ENCODE results near the gene RDH13. TPM values are rescaled to one million over a fixed set of nuclear protein-coding genes. Genes with fewer than 3 reads are reported as not detected.

RDH13 gene
- total RNA-seq, 1 experiment from 2014 or later = 25.8 TPM

DNA sequence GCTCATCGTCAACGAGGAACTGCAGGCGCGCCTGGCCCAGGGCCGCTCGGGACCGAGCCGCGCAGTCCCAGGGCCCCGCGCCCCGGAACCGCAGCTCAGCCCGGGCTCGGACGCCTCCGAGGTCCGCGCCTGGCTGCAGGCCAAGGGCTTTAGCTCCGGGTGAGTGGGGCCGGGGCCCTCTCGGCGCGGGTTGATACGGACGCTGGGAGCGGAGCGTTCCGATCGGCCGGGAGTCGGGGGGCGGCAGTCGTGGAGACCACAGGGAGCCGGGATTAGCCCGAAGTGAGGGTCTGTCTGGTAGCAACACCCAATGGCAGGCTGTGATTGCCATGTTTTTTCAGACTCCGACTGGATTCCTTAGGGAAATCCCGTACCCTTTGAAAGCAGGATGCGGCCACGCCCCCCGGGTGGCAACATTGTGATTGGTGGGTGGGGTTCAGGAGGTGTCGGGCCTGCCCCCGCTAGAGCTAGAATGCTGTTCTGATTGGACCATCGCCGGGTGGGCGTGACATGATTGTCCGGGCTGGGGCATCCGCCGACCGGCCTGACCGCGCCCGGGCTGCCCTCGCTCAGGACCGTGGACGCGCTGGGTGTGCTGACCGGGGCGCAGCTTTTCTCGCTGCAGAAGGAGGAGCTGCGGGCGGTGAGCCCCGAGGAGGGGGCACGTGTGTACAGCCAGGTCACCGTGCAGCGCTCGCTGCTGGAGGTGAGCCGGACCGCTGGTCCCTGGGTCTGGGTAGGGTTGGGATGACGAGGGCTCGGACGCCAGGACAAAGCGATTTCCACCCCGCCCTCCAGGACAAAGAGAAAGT lies 24.0 kb upstream of the RDH13 start:
- Mint-ChIP-seq H3K36me3 (ENCODE audit: insufficient read depth, unreplicated experiment) (peaks cover 17% of the 10 kb centered on the region), H3K4me3 (ENCODE audit: unreplicated experiment) (no peak overlapping the region), H3K27ac (ENCODE audit: low read depth, unreplicated experiment) (no peak overlapping the region), H3K9me3 (ENCODE audit: unreplicated experiment) (no peaks in the 10 kb centered on the region), H3K4me1 (ENCODE audit: insufficient read depth, unreplicated experiment) (peaks cover 10% of the 10 kb centered on the region), H3K27me3 (ENCODE audit: insufficient read depth, unreplicated experiment) (no peaks in the 10 kb centered on the region)
- DNase-seq (ENCODE audit: unreplicated experiment) = no peak
- POLR2A ChIA-PET = interaction anchor here (0.6 kb wide), 1 partner anchor 11 kb away, joined by 3 read pairs; no protein-coding TSS in a partner anchor
- no TSS peak for BruUV-seq (replicated peaks)
- intact Hi-C loops (cut with micrococcal nuclease) = no loop called here
- TF ChIP-seq CTCF (IDR thresholded peaks at IDR 0.05; ENCODE audit: unreplicated experiment) = no peak
- CTCF ChIA-PET = interaction anchor here (0.7 to 3.2 kb wide), 4 partner anchors 17 to 435 kb away, joined by 3 to 36 read pairs (median 5); no protein-coding TSS in a partner anchor

GRCh38 chr19:55085923-55086715 lies 23.2 kb upstream of the RDH13 start:
- CTCF ChIA-PET = interaction anchor here (0.6 to 1.4 kb wide), 4 partner anchors 8 to 991 kb away, joined by 3 to 4 read pairs (median 3); no protein-coding TSS in a partner anchor
- no peaks in the 10 kb centered on the region for H3K27me3 Mint-ChIP-seq (ENCODE audit: insufficient read depth, unreplicated experiment)

GRCh38 chr19:55084416-55084815 lies 21.5 kb upstream of the RDH13 start:
- POLR2A ChIA-PET = interaction anchor here (0.7 kb wide), 1 partner anchor 198 kb away, joined by 6 read pairs; no protein-coding TSS in a partner anchor
- CTCF ChIA-PET = interaction anchor here (0.7 kb wide), 1 partner anchor 1532 kb away, joined by 4 read pairs; no protein-coding TSS in a partner anchor
- Mint-ChIP-seq H3K27me3 (ENCODE audit: insufficient read depth, unreplicated experiment) (no peaks in the 10 kb centered on the region), H3K4me3 (ENCODE audit: unreplicated experiment) (no peak overlapping the region), H3K9me3 (ENCODE audit: unreplicated experiment) (no peaks in the 10 kb centered on the region), H3K4me1 (ENCODE audit: insufficient read depth, unreplicated experiment) (peaks cover 17% of the 10 kb centered on the region), H3K27ac (ENCODE audit: low read depth, unreplicated experiment) (no peak overlapping the region), H3K36me3 (ENCODE audit: insufficient read depth, unreplicated experiment) (peaks cover 13% of the 10 kb centered on the region)
- TF ChIP-seq CTCF (IDR thresholded peaks at IDR 0.05; ENCODE audit: unreplicated experiment) = no peak
- no TSS peak for BruUV-seq (replicated peaks)
- no peak for DNase-seq (ENCODE audit: unreplicated experiment)
- intact Hi-C loops (cut with micrococcal nuclease) = no loop called here

More at GRCh38 chr19:55085923-55086715, 23.2 kb upstream of the RDH13 start:
- BruUV-seq (replicated peaks) = no TSS peak
- intact Hi-C loops (cut with micrococcal nuclease) = no loop called here
- Mint-ChIP-seq H3K4me3 (ENCODE audit: unreplicated experiment) (no peak overlapping the region), H3K36me3 (ENCODE audit: insufficient read depth, unreplicated experiment) (peaks cover 17% of the 10 kb centered on the region), H3K9me3 (ENCODE audit: unreplicated experiment) (no peaks in the 10 kb centered on the region), H3K27ac (ENCODE audit: low read depth, unreplicated experiment) (no peak overlapping the region), H3K4me1 (ENCODE audit: insufficient read depth, unreplicated experiment) (peaks cover 10% of the 10 kb centered on the region)
- POLR2A ChIA-PET = interaction anchor here (0.6 kb wide), 1 partner anchor 12 kb away, joined by 3 read pairs; no protein-coding TSS in a partner anchor
- TF ChIP-seq CTCF (IDR thresholded peaks at IDR 0.05; ENCODE audit: unreplicated experiment) = no peak
- DNase-seq (ENCODE audit: unreplicated experiment) = no peak
